NCI-H446 treated with DMSO at 0.1 percent for 48 hours (cell line): ENCODE measurements around the gene MEIS3.

ENCODE experiments used
- DNase-seq: peaks from one replicate; lab custom pipeline; 2025; lab: John Stamatoyannopoulos, UW

The MEIS3 gene

GRCh38 chr19:47419030-47419783 lies at the start of gene MEIS3:
MEIS3 (minus strand) TSS chr19:47419527; CDS start chr19:47419081, 446 bp downstream.
- no peak for DNase-seq

GRCh38 chr19:47467914-47468313 lies 48.6 kb upstream of the MEIS3 start:
- DNase-seq: no peak

GRCh38 chr19:47465957-47466356 lies 46.6 kb upstream of the MEIS3 start:
- no peak for DNase-seq

- no peak for DNase-seq
Observed at GRCh38 chr19:47464675-47465419, 45.5 kb upstream of the MEIS3 start.

- no peak for DNase-seq
Observed at GRCh38 chr19:47461876-47462275, 42.5 kb upstream of the MEIS3 start.

GRCh38 chr19:47459477-47459876 lies 40.1 kb upstream of the MEIS3 start:
- DNase-seq: no peak

- DNase-seq: no peak
Observed at GRCh38 chr19:47458672-47459071, 39.3 kb upstream of the MEIS3 start.

GRCh38 chr19:47456721-47457474 lies 37.6 kb upstream of the MEIS3 start:
- DNase-seq: no peak

GRCh38 chr19:47450478-47450877 lies 31.2 kb upstream of the MEIS3 start:
- DNase-seq: no peak

GRCh38 chr19:47448360-47448727 lies 29.0 kb upstream of the MEIS3 start:
- no peak for DNase-seq

- DNase-seq: no peak
Observed at GRCh38 chr19:47447470-47448359, 28.4 kb upstream of the MEIS3 start.

- no peak for DNase-seq
Observed at GRCh38 chr19:47446534-47447469, 27.5 kb upstream of the MEIS3 start.

- DNase-seq: no peak
Observed at GRCh38 chr19:47445937-47446402, 26.6 kb upstream of the MEIS3 start.

GRCh38 chr19:47445527-47445926 lies 26.2 kb upstream of the MEIS3 start:
- no peak for DNase-seq

- no peak for DNase-seq
Observed at GRCh38 chr19:47444388-47444821, 25.1 kb upstream of the MEIS3 start.

- DNase-seq: no peak
Observed at GRCh38 chr19:47443331-47443730, 24.0 kb upstream of the MEIS3 start.

GRCh38 chr19:47438793-47439220 lies 19.5 kb upstream of the MEIS3 start:
- no peak for DNase-seq

- no peak for DNase-seq
Observed at GRCh38 chr19:47437500-47437899, 18.2 kb upstream of the MEIS3 start.

GRCh38 chr19:47436712-47437401 lies 17.5 kb upstream of the MEIS3 start:
- peak; percentile 11 for DNase-seq
